ENCODE measurements around the gene SNAP91.

DNA sequence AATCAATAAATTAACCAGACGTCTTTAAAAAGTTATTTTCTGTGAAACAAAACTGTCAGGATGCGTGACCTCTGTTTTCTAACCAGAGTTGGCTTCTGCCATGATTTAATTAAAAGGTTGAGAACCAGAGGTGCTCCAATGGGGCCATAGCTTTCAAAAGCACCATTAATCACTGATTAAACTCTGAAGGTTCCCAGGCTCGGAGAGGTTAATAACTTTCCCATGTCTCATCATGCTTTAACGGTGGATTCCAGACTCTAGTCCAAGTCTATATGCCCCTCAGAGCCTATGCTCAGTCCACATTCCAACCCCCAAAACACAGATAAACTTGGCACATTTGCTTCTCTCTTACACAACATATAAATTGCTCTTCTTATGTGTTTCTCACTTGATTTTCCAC is 95.5 kb downstream of the SNAP91 start:
- TF ChIP-seq, protein P1, sequence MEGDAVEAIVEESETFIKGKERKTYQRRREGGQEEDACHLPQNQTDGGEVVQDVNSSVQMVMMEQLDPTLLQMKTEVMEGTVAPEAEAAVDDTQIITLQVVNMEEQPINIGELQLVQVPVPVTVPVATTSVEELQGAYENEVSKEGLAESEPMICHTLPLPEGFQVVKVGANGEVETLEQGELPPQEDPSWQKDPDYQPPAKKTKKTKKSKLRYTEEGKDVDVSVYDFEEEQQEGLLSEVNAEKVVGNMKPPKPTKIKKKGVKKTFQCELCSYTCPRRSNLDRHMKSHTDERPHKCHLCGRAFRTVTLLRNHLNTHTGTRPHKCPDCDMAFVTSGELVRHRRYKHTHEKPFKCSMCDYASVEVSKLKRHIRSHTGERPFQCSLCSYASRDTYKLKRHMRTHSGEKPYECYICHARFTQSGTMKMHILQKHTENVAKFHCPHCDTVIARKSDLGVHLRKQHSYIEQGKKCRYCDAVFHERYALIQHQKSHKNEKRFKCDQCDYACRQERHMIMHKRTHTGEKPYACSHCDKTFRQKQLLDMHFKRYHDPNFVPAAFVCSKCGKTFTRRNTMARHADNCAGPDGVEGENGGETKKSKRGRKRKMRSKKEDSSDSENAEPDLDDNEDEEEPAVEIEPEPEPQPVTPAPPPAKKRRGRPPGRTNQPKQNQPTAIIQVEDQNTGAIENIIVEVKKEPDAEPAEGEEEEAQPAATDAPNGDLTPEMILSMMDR (IDR thresholded peaks at IDR 0.05; ENCODE audit: insufficient read depth, low read depth, low read length), result no peak
- TF ChIP-seq EZH2 (IDR thresholded peaks at IDR 0.05; ENCODE audit: insufficient read depth, low read length), result no peak
